Activated CD4-positive, alpha-beta T cell treated with anti-CD3 and anti-CD28 coated beads, Interleukin-2, amount 50 U/mL, for 24 hours (primary cell): ENCODE measurements around the gene CYP17A1.
"Not testable (repeated sequence)": the region's sequence is repeated elsewhere in the genome, so short reads cannot be mapped to it uniquely, and the experiment has no call there.

ENCODE experiments used
- DNase-seq, 2 donors: peaks; one replicate each; pipeline ENCODE4 v3.0.0-alpha.2; 2020; ENCODE audit warnings: low read depth in 1 of 2, low spot score in 1 of 2

The CYP17A1 gene

GRCh38 chr10:102838276-102838927 lies 1.2 kb upstream of the CYP17A1 start:
- DNase-seq: not testable (repeated sequence)

GRCh38 chr10:102835007-102835482 lies 2.2 kb downstream of the CYP17A1 start:
- DNase-seq: peak; percentile 55 to 75

GRCh38 chr10:102834143-102834542 lies 3.1 kb downstream of the CYP17A1 start:
- no peak for DNase-seq

GRCh38 chr10:102832987-102833386 lies 4.2 kb downstream of the CYP17A1 start:
- DNase-seq: no peak

DNA sequence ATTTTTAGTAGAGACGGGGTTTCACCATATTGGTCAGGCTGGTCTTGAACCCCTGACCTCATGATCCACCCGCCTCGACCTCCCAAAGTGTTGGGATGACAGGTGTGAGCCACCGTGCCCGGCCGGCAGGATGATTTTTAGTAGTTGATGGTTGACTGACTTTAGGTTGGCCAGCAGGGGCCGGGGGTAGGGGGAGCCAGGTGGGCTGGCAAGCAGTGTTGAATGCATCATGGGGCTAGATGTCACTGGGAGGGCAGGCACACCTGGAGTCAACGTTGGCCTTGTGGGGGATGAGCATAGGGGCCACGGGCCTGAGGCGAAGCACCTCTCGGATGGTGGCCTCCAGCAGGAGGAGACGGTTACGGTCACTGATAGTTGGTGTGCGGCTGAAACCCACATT lies 5.0 kb downstream of the CYP17A1 start:
- no peak for DNase-seq

- no peak for DNase-seq
Observed at GRCh38 chr10:102831322-102832071, 5.7 kb downstream of the CYP17A1 start.

- DNase-seq: no peak
Observed at GRCh38 chr10:102827597-102827975, 9.6 kb downstream of the CYP17A1 start.

DNA sequence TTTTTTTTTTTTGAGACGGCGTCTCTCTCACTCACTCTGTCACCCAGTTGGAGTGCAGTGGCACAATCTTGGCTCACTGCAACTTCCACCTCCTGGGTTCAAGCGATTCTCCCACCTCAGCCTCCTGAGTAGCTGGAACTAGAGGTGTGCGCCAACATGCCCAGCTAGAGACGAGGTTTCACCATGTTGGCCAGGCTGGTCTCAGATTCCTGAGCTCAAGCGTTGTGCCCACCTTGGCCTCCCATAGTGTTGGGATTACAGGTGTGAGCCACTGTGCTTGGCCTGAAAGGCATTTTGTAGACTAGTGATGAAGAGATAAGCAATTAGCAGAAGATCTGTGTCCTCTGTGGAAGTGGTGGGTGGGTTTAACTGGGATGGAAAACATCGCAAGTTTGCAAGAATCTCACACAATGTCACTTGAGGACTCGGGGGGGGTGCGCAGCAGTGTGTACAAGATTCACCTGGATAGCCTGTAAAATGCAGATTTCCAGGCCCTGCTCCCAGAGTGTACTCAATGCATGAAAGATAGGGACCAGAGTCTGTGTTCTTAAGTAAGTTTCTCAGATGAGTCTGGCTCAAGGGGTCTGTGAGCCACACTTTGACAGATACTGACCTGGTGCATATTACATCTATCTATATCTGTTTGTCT lies 10.9 kb downstream of the CYP17A1 start:
- DNase-seq: no peak

GRCh38 chr10:102824664-102825063 lies 12.5 kb downstream of the CYP17A1 start:
- no peak for DNase-seq

GRCh38 chr10:102822222-102822621 lies 15.0 kb downstream of the CYP17A1 start:
- no peak for DNase-seq

GRCh38 chr10:102820008-102820407 lies 17.2 kb downstream of the CYP17A1 start:
- DNase-seq: not testable (repeated sequence)

DNA sequence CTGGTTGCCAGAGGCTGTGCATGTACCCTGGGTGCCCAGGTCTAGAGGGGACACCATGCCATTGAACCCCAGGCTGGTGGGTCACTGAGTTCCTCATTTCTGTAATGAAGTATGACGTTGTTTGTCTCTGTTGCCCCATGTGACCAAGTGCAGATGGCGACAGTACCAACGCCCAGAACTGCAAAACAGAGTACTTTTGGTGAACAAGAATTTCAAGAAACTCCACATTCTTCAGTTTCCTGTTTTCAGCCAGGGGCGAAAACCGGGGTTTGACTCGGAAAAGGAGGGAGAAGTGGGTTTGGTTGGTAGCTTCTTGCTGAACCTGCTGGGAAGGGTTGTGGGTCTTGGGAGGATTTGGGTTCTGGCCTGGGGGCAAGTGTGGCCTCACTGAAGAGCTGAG lies 18.2 kb downstream of the CYP17A1 start:
- DNase-seq: no peak

DNA sequence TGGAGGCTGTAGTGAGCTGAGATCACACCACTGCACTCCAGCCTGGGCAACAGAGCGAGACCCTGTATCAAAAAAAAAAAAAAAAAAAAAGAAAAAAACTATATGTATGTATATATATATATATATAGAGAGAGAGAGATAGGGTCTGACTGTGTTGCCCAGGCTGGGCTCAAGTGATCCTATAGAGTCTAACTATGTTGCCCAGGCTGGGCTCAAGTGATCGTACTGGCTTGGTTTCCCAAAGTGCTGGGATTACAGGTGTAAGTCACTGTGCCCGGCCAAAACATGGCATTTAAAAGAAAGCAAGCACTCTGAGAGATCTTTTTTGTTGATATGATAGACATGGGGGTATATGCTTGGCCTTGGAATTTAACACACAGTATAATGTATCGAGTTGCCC lies 20.0 kb downstream of the CYP17A1 start:
- DNase-seq: no peak

DNA sequence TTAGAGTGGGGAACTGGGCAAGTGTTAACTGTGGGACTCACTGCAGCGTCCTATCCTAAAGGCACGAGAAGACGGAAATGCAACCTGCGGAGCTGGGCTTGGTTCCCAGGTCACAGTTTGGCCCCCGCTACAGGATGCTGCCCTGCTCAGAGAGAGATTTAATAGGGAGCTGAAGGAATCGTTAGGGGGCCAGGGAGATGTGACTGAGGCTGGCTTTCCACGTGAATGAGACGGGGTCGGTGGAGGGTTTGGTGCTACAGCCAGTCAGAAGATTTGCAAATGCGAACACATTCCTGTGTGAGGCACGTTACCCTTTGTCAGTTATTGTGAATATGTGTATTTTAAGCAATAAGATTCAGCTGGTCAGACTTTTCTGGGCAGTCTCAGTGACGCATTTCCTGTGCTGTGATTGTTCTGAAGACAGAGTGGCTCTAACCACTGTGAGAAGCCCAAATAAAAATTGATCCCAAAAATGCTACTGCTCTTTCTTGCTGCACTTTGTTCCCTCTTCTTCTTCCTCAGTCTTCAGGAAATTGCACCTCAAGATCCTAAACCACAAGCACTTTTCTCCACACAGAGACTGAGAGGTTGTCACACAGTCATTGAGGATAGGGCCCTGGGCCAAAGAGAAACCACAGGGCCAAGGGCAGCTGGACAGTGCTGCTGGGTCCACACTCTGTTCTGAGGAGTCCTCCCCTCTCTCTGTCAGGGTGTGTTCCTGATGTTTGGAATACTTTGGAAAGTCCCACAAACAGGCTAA lies 21.2 kb downstream of the CYP17A1 start:
- no peak for DNase-seq

DNA sequence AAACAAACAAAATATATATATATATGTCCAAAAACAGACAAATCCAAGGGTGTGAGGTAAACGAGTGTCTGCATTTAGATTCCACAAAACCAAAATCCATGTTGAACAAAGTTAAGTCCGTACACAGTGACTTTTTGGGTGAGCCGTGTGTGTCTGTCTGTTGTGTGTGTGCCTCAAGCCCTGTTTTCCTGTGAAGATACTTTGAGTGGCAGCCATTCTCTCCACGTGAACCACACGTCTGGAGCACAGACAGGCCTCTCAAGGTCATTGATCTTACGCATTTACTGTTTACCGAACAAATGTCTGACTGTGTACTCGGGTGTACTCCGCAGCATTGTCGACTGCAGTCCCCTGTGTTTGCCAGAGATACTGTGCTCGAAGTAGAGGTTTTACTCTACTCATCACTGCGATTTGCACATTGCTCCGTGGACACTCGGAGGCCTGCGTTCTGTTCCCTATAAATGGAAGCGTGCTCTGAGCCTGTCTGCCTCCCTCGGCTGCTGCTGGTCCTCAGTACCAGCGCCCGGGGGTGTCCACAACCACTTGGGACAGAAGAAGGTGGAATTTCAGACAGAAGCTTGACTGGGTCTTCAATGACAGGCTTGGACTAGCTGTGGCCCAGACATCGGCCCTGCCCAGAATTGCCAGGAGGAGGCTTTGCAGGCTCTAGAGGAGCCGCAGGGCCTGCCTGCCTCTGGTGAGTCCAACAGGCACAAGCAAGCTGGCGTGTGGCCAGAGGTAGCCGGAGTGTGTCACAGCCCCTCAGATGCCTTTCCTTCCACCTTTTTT lies 22.1 kb downstream of the CYP17A1 start:
- no peak for DNase-seq

DNA sequence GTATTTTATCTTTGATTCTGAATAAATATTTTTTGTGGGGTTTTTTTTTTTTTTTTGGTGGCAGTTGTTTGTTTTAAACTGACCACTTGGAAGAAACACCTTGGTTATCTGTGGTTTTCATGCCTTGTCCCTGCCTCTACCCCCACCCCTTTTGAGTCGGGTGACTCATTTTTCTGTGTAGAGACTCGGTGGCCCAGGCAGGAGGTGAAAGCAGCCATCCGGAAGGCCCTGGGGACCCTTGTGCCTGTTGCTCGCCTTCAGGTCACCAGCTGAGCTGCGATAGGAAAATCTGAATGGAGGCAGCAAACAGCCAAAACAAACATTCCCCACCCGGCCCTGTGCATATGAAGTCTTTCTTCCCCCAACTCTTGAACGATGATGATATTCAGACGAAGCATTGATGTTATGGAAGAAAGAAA lies 22.8 kb downstream of the CYP17A1 start:
- DNase-seq: no peak

DNA sequence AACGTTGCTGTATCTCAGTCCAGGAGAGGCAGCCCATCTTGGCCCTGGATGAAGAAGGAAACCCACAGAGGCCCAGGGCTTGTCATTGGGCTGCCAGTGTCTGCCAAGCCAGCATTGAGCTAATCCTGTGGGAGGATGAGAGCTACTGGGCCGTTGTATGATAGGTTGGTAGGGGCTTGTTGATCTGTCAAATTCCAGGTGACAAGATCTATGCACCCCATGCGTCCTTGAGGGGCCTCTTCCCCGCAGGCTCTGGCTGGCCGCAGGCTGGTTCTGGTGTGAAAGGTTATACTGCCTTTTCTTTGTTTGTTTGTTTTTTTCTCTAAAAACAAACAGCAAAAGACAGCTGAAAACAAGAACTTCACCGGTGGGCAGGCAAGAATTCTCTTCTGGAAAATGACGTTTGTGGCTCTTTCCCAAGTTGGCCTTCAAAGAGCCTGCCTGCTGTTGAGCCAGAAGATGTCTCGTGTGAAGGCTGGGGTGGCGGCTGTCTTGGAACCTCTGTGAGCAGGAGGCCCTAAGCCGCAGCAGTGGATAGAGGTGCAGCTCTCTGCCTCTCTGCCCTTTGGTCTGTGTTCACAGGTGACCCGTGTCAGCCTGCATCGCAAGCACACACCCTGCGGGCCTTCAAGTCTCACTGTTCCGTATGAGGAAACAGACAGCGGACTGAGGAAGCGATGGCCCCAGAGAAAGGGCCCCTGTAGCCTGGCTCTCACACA lies 23.3 kb downstream of the CYP17A1 start:
- no peak for DNase-seq

DNA sequence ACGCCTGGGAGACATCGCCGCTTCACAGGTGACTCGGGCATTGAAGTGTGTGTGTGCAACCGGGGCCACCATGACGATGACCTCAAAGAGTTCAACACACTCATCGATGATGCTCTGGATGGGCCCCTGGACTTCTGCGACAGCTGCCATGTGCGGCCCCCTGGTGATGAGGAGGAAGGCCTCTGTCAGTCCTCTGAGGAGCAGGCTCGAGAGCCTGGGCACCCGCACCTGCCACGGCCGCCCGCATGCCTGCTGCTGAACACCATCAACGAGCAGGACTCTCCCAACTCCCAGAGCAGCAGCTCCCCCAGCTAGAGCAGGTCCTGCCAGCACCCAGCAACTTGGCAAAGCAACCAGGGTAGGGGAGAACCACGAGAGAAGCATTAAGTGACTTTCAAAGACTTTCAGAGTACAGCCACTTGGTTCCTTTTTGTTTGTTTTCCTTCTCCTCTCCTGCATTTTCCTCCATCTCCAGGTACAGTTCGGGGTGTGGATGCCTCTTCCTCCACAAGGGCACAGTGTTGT lies 24.1 kb downstream of the CYP17A1 start:
- DNase-seq: no peak

DNA sequence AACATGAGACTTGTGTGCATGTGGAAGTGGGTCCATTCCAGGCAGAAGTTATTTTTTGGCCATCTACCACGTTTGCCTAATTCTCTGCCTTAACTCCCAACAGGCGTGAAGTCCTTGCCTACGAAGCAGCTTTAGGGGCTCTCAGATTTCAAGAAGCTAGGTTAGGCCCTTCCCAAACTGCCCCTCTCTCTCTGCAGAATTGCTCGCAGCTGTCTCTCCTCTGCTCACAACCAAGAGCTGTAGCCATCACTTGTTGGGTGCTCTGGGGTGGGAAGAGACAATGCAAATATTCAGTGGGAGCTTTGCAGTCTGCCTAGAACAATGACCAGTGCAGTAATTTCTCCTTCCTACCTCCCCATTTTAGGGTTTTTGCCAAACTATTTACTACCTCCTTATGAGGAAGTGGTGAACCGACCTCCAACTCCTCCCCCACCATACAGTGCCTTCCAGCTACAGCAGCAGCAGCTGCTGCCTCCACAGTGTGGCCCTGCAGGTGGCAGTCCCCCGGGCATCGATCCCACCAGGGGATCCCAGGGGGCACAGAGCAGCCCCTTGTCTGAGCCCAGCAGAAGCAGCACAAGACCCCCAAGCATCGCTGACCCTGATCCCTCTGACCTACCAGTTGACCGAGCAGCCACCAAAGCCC lies 24.9 kb downstream of the CYP17A1 start:
- DNase-seq: no peak
